Esophagus squamous epithelium (tissue), 4 donors: ENCODE results near the gene DNAJC30.

Experiments used
- POLR2A ChIP-seq, 4 donors: fragments of 450-650 bp; IDR thresholded peaks; one replicate each; pipeline ENCODE4 v1.6.1; 2017; ENCODE audit warnings: antibody characterized with exemption in 4 of 4, mild to moderate bottlenecking in 4 of 4, moderate library complexity in 3 of 4
- TF ChIP-seq, protein P1 (sequence below), 6 experiments: fragments of 450-650 bp in 4 of 6; fragments of 200-600 bp in 2 of 6; sonication (generic) in 2 of 6; IDR thresholded peaks; one replicate each; pipeline ENCODE4 v1.5.1; 2016 to 2019; ENCODE audit warnings: antibody characterized with exemption in 6 of 6, mild to moderate bottlenecking in 4 of 6, moderate library complexity in 4 of 6

DNA sequence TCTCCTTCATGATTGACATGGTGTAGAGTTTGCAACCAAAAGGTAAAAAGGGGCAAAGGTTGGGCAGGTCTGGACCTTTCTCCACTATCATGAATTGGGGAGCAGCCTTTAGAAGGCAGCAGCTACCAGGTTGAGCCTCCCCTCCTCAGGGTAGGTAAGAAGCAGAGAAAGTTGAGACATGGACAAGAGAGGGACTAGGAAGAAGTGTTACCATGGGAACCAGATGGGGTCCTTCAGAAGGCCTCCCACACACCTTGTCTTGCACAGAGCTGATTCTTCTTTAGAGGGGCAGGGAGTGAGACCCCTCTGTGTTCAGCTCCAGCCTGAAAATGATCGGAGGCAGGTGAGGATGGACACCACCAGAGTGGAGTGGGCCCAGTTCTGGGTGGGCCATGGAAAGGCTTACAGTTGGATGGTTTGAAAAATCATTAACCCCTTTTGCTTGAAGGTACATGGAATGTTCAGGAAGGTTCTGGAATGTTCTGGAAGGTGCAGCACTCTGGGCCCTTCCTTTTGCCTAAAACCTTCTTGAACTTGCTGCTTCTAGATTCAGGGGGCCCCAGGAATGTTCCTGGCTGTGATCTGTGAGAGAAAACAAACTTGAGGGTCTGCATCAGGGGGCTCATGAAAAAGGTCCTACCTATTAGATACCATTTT lies 8.7 kb downstream of the DNAJC30 start:
- TF ChIP-seq, protein P1, sequence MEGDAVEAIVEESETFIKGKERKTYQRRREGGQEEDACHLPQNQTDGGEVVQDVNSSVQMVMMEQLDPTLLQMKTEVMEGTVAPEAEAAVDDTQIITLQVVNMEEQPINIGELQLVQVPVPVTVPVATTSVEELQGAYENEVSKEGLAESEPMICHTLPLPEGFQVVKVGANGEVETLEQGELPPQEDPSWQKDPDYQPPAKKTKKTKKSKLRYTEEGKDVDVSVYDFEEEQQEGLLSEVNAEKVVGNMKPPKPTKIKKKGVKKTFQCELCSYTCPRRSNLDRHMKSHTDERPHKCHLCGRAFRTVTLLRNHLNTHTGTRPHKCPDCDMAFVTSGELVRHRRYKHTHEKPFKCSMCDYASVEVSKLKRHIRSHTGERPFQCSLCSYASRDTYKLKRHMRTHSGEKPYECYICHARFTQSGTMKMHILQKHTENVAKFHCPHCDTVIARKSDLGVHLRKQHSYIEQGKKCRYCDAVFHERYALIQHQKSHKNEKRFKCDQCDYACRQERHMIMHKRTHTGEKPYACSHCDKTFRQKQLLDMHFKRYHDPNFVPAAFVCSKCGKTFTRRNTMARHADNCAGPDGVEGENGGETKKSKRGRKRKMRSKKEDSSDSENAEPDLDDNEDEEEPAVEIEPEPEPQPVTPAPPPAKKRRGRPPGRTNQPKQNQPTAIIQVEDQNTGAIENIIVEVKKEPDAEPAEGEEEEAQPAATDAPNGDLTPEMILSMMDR (IDR thresholded peaks at IDR 0.05): no peak
- no peak for TF ChIP-seq POLR2A (IDR thresholded peaks at IDR 0.05)
